ENCODE results near the gene NUDT16L1. TPM values are rescaled to one million over a fixed set of nuclear protein-coding genes. Genes with fewer than 3 reads are reported as not detected.

NUDT16L1 gene
- total and polyA plus RNA-seq, 2 of the 13 experiments (the other 11 are each of a cell fraction or from before 2014, with no cell fraction given) = 28.0 to 40.5 TPM

DNA sequence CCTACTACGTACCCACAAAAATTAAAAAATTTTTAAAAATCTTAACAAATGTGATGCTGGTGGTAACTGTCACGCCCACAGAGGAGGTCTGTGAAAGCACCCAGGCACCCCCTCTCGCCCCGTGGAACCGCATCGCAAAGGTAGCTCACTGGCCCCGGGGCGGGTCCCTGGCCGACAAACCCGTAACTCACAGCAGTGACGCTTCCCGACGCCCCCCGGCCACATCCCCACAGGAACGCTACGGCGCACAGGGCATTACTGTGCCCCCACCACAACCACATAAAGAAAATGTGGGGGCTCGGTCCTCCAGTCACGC is 40.3 kb downstream of the NUDT16L1 start (continued):
- TF ChIP-seq EZH2 (conservative IDR thresholded peaks at IDR 0.05; ENCODE audit: low read depth, low read length) = no peak
- peak; percentile 65; the same call in 1 of the 2 replicates for TF ChIP-seq CHCHD3 (CRISPR knock-in tag; IDR thresholded peaks at IDR 0.05)
- no peak for TF ChIP-seq SMAD1 (CRISPR knock-in tag; IDR thresholded peaks at IDR 0.05; ENCODE audit: borderline replicate concordance, low read depth)
- TF ChIP-seq GLI4 (CRISPR knock-in tag; IDR thresholded peaks at IDR 0.05; ENCODE audit: borderline replicate concordance) = peak; percentile 83; the same call in 1 of the 2 replicates
- TF ChIP-seq FOXA1 (IDR thresholded peaks at IDR 0.05) = no peak
- TF ChIP-seq FOXA1 (CRISPR knock-in tag; IDR thresholded peaks at IDR 0.05) = no peak
- TF ChIP-seq ZMYM4 (CRISPR knock-in tag; IDR thresholded peaks at IDR 0.05) = no peak
- TF ChIP-seq, protein P1, sequence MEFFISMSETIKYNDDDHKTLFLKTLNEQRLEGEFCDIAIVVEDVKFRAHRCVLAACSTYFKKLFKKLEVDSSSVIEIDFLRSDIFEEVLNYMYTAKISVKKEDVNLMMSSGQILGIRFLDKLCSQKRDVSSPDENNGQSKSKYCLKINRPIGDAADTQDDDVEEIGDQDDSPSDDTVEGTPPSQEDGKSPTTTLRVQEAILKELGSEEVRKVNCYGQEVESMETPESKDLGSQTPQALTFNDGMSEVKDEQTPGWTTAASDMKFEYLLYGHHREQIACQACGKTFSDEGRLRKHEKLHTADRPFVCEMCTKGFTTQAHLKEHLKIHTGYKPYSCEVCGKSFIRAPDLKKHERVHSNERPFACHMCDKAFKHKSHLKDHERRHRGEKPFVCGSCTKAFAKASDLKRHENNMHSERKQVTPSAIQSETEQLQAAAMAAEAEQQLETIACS (CRISPR knock-in tag; IDR thresholded peaks at IDR 0.05) = no peak
- peak; percentile 49; the same call in 1 of the 2 replicates for TF ChIP-seq AHR (CRISPR knock-in tag; IDR thresholded peaks at IDR 0.05)
- TF ChIP-seq ZNF709 (CRISPR knock-in tag; IDR thresholded peaks at IDR 0.05) = 0 out of 2 replicates have a peak, but pooled peaks have one; percentile 34
- no peak for TF ChIP-seq ARHGAP35 (CRISPR knock-in tag; IDR thresholded peaks at IDR 0.05; ENCODE audit: borderline replicate concordance)
- TF ChIP-seq, protein P2, sequence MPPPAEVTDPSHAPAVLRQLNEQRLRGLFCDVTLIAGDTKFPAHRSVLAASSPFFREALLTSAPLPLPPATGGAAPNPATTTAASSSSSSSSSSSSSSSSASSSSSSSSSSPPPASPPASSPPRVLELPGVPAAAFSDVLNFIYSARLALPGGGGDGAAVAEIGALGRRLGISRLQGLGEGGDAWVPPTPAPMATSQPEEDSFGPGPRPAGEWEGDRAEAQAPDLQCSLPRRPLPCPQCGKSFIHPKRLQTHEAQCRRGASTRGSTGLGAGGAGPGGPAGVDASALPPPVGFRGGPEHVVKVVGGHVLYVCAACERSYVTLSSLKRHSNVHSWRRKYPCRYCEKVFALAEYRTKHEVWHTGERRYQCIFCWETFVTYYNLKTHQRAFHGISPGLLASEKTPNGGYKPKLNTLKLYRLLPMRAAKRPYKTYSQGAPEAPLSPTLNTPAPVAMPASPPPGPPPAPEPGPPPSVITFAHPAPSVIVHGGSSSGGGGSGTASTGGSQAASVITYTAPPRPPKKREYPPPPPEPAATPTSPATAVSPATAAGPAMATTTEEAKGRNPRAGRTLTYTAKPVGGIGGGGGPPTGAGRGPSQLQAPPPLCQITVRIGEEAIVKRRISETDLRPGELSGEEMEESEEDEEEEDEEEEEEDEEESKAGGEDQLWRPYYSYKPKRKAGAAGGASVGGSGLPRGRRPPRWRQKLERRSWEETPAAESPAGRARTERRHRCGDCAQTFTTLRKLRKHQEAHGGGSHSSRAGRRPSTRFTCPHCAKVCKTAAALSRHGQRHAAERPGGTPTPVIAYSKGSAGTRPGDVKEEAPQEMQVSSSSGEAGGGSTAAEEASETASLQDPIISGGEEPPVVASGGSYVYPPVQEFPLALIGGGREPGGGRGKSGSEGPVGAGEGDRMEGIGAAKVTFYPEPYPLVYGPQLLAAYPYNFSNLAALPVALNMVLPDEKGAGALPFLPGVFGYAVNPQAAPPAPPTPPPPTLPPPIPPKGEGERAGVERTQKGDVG (CRISPR knock-in tag; IDR thresholded peaks at IDR 0.05; ENCODE audit: borderline replicate concordance) = peak; percentile 4; the same call in 1 of the 2 replicates
- TF ChIP-seq FOSL1 (CRISPR knock-in tag; IDR thresholded peaks at IDR 0.05; ENCODE audit: borderline replicate concordance) = no peak
- no peak for TF ChIP-seq ZNF589 (CRISPR knock-in tag; conservative IDR thresholded peaks at IDR 0.05)
- TF ChIP-seq, protein P3, sequence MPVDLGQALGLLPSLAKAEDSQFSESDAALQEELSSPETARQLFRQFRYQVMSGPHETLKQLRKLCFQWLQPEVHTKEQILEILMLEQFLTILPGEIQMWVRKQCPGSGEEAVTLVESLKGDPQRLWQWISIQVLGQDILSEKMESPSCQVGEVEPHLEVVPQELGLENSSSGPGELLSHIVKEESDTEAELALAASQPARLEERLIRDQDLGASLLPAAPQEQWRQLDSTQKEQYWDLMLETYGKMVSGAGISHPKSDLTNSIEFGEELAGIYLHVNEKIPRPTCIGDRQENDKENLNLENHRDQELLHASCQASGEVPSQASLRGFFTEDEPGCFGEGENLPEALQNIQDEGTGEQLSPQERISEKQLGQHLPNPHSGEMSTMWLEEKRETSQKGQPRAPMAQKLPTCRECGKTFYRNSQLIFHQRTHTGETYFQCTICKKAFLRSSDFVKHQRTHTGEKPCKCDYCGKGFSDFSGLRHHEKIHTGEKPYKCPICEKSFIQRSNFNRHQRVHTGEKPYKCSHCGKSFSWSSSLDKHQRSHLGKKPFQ (CRISPR knock-in tag; IDR thresholded peaks at IDR 0.05; ENCODE audit: insufficient replicate concordance) = peak; percentile 52
- no peak for TF ChIP-seq ZIK1 (CRISPR knock-in tag; IDR thresholded peaks at IDR 0.05; ENCODE audit: borderline replicate concordance, low read depth)
- 0 out of 2 replicates have a peak, but pooled peaks have one; percentile 51 for TF ChIP-seq ZNF468 (CRISPR knock-in tag; IDR thresholded peaks at IDR 0.05)
- no peak for TF ChIP-seq ZSCAN29 (CRISPR knock-in tag; conservative IDR thresholded peaks at IDR 0.05)
- TF ChIP-seq, protein P4, sequence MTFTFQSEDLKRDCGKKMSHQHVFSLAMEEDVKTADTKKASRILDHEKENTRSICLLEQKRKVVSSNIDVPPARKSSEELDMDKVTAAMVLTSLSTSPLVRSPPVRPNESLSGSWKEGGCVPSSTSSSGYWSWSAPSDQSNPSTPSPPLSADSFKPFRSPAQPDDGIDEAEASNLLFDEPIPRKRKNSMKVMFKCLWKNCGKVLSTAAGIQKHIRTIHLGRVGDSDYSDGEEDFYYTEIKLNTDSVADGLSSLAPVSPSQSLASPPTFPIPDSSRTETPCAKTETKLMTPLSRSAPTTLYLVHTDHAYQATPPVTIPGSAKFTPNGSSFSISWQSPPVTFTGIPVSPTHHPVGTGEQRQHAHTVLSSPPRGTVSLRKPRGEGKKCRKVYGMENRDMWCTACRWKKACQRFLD (CRISPR knock-in tag; IDR thresholded peaks at IDR 0.05; ENCODE audit: borderline replicate concordance) = no peak
- no peak for TF ChIP-seq ZSCAN25 (CRISPR knock-in tag; IDR thresholded peaks at IDR 0.05)
- no peak for TF ChIP-seq SNAPC2 (CRISPR knock-in tag; IDR thresholded peaks at IDR 0.05)
- no peak for TF ChIP-seq POLR2AphosphoS5 (IDR thresholded peaks at IDR 0.05; ENCODE audit: low read depth, low read length)
- TF ChIP-seq IKZF4 (CRISPR knock-in tag; IDR thresholded peaks at IDR 0.05; ENCODE audit: borderline replicate concordance, low read depth, not compliant biosample characterization) = no peak
- no peak for TF ChIP-seq HCFC1 (IDR thresholded peaks at IDR 0.05; ENCODE audit: low read depth, low read length)
- no peak for TF ChIP-seq ZNF615 (CRISPR knock-in tag; IDR thresholded peaks at IDR 0.05; ENCODE audit: borderline replicate concordance)

Data from HepG2 (cell line).